Measurements from ENCODE around the gene GRB7.
"Not testable (repeated sequence)": the region's sequence is repeated elsewhere in the genome, so short reads cannot be mapped to it uniquely, and the experiment has no call there.

The GRB7 gene

DNA sequence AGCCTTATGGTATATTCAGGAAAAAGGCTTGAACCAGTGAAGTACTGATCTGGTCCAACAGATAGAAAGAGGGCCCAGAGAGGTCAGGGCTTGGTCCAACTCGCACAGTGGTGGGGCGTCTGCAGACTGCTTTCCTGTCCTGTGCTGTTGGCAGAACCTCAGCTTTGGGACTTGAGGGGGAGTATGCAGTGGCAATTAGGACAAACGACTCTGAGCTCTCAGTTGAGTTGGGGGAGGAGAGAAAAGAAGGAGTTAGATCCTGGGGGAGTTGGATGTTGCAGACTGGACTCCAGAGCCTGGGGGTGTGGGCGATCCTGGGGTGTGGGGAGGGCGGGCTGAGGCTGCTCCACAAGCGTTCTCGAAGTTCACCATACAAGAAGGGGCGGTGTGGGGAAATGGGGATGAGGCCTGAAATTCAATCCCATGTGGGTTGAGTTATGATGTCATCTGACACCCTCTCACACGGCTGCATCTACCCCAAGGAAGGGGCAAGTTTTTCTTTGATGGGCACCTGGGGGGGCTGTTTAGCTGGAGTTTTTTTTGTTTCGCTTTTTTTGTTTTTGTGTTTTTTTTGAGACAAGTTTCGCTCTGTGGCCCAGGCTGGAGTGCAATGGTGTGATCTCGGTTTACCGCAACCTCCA, 14.6 kb downstream of the GRB7 start:
- DNase-seq (ENCODE audit: low spot score) = no peak

- peak; percentile 24 for DNase-seq (ENCODE audit: low spot score)
Measured at GRCh38 chr17:39753514-39754160, 15.9 kb downstream of the GRB7 start.

- DNase-seq (ENCODE audit: low spot score) = peak; percentile 94
Measured at GRCh38 chr17:39754161-39754957, 16.6 kb downstream of the GRB7 start.

GRCh38 chr17:39754958-39755553, 17.3 kb downstream of the GRB7 start:
- no peak for DNase-seq (ENCODE audit: low spot score)

GRCh38 chr17:39755554-39756379, 18.0 kb downstream of the GRB7 start:
- no peak for DNase-seq (ENCODE audit: low spot score)

DNA sequence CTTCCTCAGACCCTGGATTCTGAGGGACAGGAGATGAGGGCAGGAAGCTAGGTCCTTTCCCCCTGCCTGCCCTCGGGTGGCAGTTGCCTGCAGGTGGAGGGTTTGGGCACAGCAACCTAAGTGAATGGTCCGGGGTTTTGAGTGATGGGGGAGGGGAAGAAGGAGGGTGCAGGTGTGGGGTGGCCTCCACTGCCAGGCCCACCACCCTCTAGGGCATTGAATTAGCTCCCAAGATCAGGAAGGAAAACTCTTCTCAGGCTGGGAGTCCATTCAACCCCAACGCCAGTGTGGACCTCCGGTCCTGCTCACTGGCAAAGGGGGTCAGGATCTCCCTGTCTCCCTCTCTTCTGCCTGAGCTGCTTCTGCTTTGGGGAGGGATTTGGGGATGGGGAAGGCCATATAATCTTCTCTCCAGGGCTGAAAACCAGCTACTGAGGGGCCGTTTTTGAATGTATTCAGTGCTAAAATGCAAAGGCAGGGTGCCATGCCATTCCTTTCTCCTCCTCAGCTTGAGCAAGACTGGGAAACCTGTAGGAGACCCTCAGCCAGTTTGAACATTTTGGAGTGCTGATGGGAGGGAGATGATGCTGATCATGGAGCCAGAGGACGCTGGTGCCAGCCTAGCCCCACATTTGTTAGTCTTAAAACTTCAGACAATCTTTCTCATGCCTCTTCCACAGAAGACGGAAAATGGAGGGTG, 18.8 kb downstream of the GRB7 start:
- DNase-seq (ENCODE audit: low spot score) = no peak

GRCh38 chr17:39757176-39757662, 19.5 kb downstream of the GRB7 start:
- DNase-seq (ENCODE audit: low spot score) = no peak

DNA sequence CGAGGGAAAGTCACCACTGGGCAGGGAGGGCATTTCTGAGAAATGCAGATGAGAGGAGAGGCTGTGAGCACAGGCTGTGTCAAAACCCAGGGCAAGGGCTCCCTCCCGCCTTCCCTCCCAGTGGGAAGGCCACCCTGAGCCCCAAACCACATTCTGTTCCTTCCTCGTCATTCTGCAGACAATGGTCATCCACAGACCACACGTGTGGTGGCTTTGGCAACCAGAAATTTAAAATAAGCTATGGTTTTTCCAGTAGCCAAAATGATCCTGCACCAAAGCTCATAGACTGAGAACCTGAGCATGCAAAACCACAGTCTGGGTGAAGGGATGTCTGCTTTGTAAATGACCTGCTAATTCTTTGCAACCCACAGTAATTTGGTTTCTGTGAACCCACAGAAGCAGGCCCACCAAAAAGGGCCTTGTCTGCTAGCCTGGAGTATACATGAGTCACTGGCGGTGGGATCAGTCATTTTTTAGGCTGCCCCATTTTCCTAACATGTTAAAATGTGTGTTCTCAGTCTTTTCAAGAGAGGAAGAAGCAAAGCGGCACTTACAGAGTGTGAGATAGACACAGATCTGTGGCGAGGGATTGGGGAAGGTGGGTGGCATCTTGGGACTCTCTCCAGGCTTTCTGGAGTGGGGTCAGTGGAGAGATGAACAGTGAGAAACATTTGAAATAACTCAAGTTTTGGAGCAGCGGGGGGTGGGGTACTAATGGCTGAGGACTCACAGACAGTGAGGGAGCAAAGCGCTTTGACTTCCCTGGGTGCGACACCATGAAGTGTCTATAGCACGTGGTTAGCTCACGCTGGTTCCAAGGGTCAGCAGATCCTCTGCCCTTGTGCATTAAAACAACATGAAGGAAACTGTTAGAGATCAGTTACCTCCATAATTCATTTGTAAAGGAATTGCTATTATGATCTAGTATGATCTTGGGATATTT, 20.5 kb downstream of the GRB7 start:
- DNase-seq (ENCODE audit: low spot score) = no peak

DNA sequence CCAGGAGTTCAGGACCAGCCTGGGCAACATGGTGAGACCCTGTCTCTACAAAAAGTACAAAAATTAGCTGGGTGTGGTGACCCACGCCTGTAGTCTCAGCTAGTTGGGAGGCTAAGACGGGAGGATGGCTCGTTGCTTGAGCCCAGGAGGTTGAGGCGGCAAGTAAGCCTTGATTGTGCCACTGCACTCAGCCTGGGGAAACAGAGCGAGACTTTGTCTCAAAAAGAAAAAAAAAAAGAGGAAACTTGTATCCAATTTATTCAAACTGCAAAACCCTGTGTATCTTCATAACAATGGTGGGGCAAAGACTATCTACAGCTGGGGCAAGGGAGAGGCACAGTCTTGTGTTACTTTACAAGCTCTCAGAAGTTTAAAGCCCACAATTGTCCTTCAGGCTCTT, 21.5 kb downstream of the GRB7 start:
- no peak for DNase-seq (ENCODE audit: low spot score)

DNA sequence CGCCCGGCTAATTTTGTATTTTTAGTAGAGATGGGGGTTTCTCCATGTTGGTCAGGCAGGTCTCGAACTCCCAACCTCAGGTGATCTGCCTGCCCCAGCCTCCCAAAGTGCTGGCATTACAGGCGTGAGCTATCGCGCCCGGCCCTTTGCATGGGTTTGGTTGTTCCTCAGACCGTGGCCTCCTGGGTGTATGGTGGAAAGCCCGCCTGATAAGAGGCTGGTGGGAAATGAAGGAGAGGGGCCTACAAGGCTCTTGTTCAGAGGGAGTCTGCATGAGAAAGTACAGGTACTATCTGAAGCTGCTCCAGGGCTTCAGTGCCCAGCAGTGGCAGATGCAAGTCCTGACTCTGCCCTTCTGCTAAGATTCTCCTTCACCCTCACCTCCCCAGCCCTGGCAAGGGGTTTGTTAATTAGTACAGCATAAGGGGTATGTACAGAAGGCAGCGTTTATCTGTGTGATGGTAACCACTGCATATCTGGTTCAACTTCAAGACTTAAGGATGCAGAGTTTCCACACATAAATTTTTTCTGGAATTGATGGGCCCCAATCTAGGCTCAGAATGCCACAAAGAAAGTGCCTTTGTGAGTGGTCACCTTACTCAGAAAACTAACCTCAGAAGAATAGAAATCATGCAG, 24.2 kb downstream of the GRB7 start:
- DNase-seq (ENCODE audit: low spot score) = no peak

GRCh38 chr17:39763051-39763820, 25.5 kb downstream of the GRB7 start:
- no peak for DNase-seq (ENCODE audit: low spot score)

DNA sequence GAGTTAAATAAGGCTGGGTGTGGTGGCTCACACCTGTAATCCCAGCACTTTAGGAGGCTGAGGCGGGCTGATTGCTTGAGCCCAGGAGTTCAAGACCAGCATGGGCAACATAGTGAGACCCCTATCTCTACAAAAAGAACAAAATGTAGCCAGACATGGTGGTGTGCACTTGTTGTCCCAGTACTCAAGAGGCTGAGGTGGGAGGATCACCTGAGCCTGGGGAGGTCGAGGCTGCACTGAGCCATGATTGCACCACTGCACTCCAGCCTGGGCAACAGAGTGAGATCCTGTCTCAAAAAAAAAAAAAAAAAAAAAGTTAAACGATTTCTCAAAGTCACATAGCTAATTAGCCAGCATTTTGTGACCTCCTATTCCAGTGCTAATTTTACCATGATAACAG, 26.4 kb downstream of the GRB7 start:
- not testable (repeated sequence) for DNase-seq (ENCODE audit: low spot score)

DNA sequence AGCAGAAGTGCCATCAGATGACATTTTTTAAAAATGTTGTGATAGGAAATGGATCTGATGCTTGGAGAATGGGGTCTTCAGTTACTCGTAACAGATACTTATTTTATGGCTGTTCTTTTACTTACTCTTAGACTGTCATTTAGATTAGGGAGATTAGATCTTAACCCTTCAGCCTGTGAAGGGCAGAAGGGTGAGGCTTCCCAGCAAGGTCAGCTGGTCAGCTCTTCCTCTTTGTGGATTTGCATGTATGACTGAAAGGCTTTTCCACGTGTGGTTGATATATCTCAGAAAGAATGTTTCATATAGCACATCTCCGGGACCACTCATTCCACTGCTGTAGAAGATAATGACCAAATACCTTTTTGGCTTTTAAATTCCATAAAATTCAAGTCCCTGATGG, 27.4 kb downstream of the GRB7 start:
- DNase-seq (ENCODE audit: low spot score) = no peak

DNA sequence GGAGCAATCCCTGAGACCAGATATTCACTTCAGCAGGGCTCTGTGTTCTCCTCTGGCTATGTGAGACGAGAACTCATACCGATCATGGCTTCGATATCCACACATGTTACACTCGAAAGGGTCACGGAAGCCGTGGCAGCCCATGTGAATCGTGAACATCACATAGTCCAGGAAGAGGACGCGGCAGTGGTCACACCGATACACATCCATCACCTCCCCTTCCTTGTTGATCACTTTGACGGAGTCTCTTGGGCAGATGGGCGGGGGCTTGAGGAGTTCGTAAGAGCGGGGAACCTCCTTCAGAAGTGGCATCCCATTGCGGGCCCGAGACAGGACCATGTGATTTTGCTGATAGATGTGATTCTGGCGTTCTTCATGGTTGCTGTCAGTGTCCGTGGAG, 28.0 kb downstream of the GRB7 start:
- DNase-seq (ENCODE audit: low spot score) = no peak

GRCh38 chr17:39767147-39767546, 29.4 kb downstream of the GRB7 start:
- no peak for DNase-seq (ENCODE audit: low spot score)

DNA sequence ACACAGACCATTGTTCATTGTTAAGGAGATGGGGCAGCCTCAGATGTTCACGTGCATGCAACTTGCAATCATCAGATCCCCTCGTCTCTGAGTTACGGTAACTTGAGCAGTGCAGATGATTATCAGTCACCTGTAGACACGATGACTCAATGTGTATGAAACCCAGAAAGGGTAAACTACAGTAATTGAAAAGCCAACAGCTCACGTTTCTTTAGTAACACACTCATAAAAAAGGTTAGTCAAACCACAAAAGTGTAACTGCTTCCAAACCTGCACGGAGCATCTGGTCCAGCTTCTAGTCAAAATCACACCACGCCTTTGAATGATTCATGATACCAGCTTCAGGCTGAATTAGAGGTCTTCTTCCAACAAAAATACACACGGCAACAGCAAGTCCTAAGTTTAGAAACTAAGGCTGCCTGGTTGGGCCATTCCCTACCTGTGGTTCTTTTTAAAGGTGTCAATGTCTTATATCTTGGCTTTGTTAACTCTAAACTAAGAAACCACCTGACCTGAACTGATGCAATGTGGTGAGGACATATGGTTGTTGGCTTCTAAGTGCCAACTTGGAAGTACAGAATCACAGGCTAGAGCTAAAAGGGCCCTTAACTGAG, 32.3 kb downstream of the GRB7 start:
- DNase-seq (ENCODE audit: low spot score) = no peak

GRCh38 chr17:39772415-39772814, 34.7 kb downstream of the GRB7 start:
- DNase-seq (ENCODE audit: low spot score) = no peak

All from RKO (cell line).